ENCODE data around the gene YEATS2. TPM values are rescaled to one million over a fixed set of nuclear protein-coding genes. Genes with fewer than 3 reads are reported as not detected.

The YEATS2 gene
- polyA plus RNA-seq, 1 experiment, result 38.3 TPM

GRCh38 chr3:183826448-183827250 lies 129.1 kb downstream of the YEATS2 start:
- Histone ChIP-seq H3K27ac (ENCODE audit: low read depth, low read length) (no peak overlapping the region), H3K4me3 (ENCODE audit: low read depth, low read length) (no peak overlapping the region), H3K27me3 (ENCODE audit: control insufficient read depth, insufficient read depth, low read length) (no peaks in the 10 kb centered on the region), H3K9me3 (ENCODE audit: control insufficient read depth, insufficient read depth, low read length) (no peaks in the 10 kb centered on the region)
- ChIA-PET CTCF (interaction anchor here (0.7 to 3.1 kb wide), 5 partner anchors 8 to 349 kb away, joined by 3 to 12 read pairs (median 4); partner anchors contain the start of gene PARL), POLR2A (no interaction called here)
- TF ChIP-seq CTCF (IDR thresholded peaks at IDR 0.05; ENCODE audit: low read depth, low read length), result no peak
- DNase-seq (ENCODE audit: low read depth, low spot score), result no peak

GRCh38 chr3:183827809-183828537 lies 130.4 kb downstream of the YEATS2 start:
- no peak overlapping the region for H3K4me3 ChIP-seq (ENCODE audit: low read depth, low read length)
- H3K9me3 ChIP-seq (ENCODE audit: control insufficient read depth, insufficient read depth, low read length), result no peaks in the 10 kb centered on the region
- DNase-seq (ENCODE audit: low read depth, low spot score), result no peak
- no peak for TF ChIP-seq CTCF (IDR thresholded peaks at IDR 0.05; ENCODE audit: low read depth, low read length)
- no peak overlapping the region for H3K27ac ChIP-seq (ENCODE audit: low read depth, low read length)
- no peaks in the 10 kb centered on the region for H3K27me3 ChIP-seq (ENCODE audit: control insufficient read depth, insufficient read depth, low read length)
- ChIA-PET CTCF (no interaction called here), POLR2A (no interaction called here)

GRCh38 chr3:183828538-183828870 lies 130.9 kb downstream of the YEATS2 start:
- H3K4me3 ChIP-seq (ENCODE audit: low read depth, low read length), result no peak overlapping the region
- no peaks in the 10 kb centered on the region for H3K27me3 ChIP-seq (ENCODE audit: control insufficient read depth, insufficient read depth, low read length)
- ChIA-PET CTCF (no interaction called here), POLR2A (no interaction called here)
- H3K27ac ChIP-seq (ENCODE audit: low read depth, low read length), result no peak overlapping the region
- no peak for DNase-seq (ENCODE audit: low read depth, low spot score)
- no peak for TF ChIP-seq CTCF (IDR thresholded peaks at IDR 0.05; ENCODE audit: low read depth, low read length)
- H3K9me3 ChIP-seq (ENCODE audit: control insufficient read depth, insufficient read depth, low read length), result no peaks in the 10 kb centered on the region

- Histone ChIP-seq H3K4me3 (ENCODE audit: low read depth, low read length) (no peak overlapping the region), H3K9me3 (ENCODE audit: control insufficient read depth, insufficient read depth, low read length) (no peaks in the 10 kb centered on the region), H3K27ac (ENCODE audit: low read depth, low read length) (no peak overlapping the region), H3K27me3 (ENCODE audit: control insufficient read depth, insufficient read depth, low read length) (no peaks in the 10 kb centered on the region)
- ChIA-PET CTCF (no interaction called here), POLR2A (no interaction called here)
- no peak for DNase-seq (ENCODE audit: low read depth, low spot score)
- no peak for TF ChIP-seq CTCF (IDR thresholded peaks at IDR 0.05; ENCODE audit: low read depth, low read length)
Measured at GRCh38 chr3:183829466-183829865, 131.9 kb downstream of the YEATS2 start.

GRCh38 chr3:183830187-183830586 lies 132.6 kb downstream of the YEATS2 start:
- H3K4me3 ChIP-seq (ENCODE audit: low read depth, low read length), result no peak overlapping the region
- no peaks in the 10 kb centered on the region for H3K27me3 ChIP-seq (ENCODE audit: control insufficient read depth, insufficient read depth, low read length)
- ChIA-PET CTCF (no interaction called here), POLR2A (no interaction called here)
- TF ChIP-seq CTCF (IDR thresholded peaks at IDR 0.05; ENCODE audit: low read depth, low read length), result no peak
- no peaks in the 10 kb centered on the region for H3K9me3 ChIP-seq (ENCODE audit: control insufficient read depth, insufficient read depth, low read length)
- H3K27ac ChIP-seq (ENCODE audit: low read depth, low read length), result no peak overlapping the region
- DNase-seq (ENCODE audit: low read depth, low spot score), result no peak

Measured in AG04450 (cell line).